HG02798 (cell line): Measurements from ENCODE around the gene CYBA.
"Not testable (repeated sequence)": the region's sequence is repeated elsewhere in the genome, so short reads cannot be mapped to it uniquely, and the experiment has no call there.

Experiments
- ATAC-seq: cut with Tn5 transposase; IDR thresholded peaks from one replicate; pipeline ENCODE4 v1.9.1; 2021; ENCODE audit warnings: mild to moderate bottlenecking; ENCODE audit not compliant: unreplicated experiment, poor library complexity

The CYBA gene

GRCh38 chr16:88617268-88618031 lies 33.4 kb downstream of the CYBA start:
- no peak for ATAC-seq

DNA sequence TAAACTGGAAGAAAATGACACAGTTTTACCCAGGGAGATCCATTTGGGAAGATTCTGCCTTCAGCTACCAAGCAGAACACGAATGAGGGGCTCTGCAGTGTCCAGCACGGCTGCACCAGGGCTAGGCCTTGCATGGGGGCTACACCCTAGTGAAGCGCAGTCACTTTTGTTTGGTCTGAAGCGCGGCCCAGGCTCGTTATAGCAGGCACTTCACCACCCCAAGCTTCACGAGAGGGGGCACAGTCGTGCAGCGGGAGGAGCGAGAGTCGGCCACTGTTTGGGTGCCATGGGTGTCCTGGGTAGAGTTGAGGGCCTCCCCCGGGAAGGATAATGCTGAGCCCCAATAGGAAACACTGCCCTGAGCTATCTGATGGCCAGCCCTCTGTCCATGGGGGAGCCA lies 34.1 kb downstream of the CYBA start:
- no peak for ATAC-seq

- ATAC-seq, result no peak
Observed at GRCh38 chr16:88616320-88616719, 34.5 kb downstream of the CYBA start.

GRCh38 chr16:88614818-88615580 lies 35.9 kb downstream of the CYBA start:
- ATAC-seq, result no peak

GRCh38 chr16:88613911-88614817 lies 36.7 kb downstream of the CYBA start:
- no peak for ATAC-seq

- no peak for ATAC-seq
Observed at GRCh38 chr16:88613293-88613692, 37.6 kb downstream of the CYBA start.

DNA sequence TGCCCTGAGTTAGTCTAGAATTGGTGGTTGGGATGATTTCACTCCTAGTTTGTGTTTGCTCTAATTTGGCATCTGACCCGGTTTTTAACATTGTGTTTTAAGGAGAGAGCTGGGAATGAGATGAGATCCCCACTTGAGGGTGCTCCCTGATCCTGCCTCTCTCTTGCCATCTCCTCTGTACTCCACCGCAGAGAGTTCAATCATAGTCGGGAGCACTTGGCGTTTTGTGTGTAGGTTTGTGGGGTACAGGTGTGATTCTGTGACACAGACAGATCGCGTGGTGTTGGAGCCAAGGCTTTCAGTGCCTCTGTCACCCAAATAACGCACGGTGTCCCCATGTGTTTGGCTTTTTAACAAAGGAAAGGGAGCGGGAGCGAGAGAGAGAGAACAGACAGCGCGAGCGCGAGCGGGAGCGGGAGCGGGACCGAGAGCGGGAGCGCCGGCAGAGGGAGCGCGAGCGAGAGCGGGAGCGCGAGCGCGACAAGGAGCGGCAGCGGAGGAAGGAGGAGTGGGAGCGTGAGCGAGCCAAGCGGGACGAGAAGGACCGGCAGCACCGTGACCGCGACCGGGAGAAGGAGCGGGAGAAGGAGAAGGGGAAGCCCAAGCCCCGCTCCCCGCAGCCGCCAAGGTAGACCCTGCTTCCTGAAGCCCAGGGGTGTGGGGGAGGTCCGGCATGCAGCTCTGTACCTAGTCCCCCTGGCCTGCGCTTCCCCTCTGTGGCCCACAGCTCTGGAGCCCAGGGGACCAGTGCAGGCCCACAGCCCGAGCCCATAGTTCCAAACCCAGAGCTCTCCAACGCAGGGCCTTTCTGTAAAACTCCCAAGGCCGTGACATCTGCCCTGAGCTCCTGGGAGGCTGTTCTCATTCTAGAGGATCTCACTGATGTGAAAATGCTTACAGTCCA lies 39.7 kb downstream of the CYBA start:
- no peak for ATAC-seq

- ATAC-seq, result no peak
Observed at GRCh38 chr16:88610080-88610479, 40.8 kb downstream of the CYBA start.

GRCh38 chr16:88609426-88609825 lies 41.4 kb downstream of the CYBA start:
- ATAC-seq, result not testable (repeated sequence)

- no peak for ATAC-seq
Observed at GRCh38 chr16:88608076-88608475, 42.8 kb downstream of the CYBA start.

- no peak for ATAC-seq
Observed at GRCh38 chr16:88606148-88606757, 44.6 kb downstream of the CYBA start.

GRCh38 chr16:88605186-88606147 lies 45.4 kb downstream of the CYBA start:
- ATAC-seq, result no peak

GRCh38 chr16:88602091-88602490 lies 48.8 kb downstream of the CYBA start:
- no peak for ATAC-seq

- ATAC-seq, result no peak
Observed at GRCh38 chr16:88601313-88602036, 49.4 kb downstream of the CYBA start.

DNA sequence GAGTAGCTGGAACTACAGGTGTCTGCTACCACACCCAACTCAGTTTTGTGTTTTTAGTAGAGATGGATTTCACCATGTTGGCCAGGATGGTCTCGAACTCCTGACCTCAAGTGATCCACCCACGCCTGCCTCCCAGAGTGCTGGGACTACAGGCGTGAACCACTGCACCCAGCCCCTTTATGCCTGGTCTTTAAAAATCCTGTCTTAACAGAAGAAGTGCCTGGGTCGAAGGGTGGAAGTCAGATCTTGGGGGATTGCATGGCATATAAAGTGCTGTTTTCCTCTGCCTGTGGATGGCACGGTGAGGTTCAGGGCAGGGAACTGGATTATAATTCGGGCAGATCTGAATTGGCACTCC lies 50.3 kb downstream of the CYBA start:
- ATAC-seq, result no peak

GRCh38 chr16:88599825-88600538 lies 50.9 kb downstream of the CYBA start:
- no peak for ATAC-seq

DNA sequence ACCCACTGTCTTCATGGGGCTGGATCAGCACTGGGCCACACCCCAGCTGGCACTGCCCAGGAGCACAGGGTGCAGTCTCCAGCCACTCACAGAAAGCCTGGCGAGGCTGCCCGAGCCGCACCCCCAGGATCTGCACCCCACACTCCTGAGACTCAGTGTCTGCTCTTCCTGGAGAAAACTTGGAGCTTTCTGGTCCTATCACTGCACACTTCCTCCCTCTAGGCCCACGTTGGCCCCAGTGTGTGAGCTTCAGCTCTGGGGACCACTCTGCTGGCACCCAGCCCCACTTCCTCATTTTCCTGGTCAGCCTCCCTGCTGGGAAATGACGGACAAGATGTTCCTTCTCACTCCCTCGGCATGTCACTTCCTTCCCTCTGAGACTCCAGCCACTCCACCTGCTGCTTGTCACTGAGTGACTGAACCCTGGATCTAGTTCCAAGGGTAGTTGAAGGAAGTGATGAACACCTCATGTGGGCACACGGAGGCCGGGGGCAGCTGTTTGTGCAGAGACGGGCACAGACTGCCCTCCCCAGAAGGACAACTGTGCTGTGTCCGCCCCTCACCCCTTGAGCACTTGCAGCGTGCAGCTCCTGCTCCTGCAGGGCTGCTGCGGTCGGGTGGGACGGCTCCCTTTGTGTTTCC lies 51.6 kb downstream of the CYBA start:
- ATAC-seq, result no peak
